ENCODE data around the gene PLA2G5.

DNA sequence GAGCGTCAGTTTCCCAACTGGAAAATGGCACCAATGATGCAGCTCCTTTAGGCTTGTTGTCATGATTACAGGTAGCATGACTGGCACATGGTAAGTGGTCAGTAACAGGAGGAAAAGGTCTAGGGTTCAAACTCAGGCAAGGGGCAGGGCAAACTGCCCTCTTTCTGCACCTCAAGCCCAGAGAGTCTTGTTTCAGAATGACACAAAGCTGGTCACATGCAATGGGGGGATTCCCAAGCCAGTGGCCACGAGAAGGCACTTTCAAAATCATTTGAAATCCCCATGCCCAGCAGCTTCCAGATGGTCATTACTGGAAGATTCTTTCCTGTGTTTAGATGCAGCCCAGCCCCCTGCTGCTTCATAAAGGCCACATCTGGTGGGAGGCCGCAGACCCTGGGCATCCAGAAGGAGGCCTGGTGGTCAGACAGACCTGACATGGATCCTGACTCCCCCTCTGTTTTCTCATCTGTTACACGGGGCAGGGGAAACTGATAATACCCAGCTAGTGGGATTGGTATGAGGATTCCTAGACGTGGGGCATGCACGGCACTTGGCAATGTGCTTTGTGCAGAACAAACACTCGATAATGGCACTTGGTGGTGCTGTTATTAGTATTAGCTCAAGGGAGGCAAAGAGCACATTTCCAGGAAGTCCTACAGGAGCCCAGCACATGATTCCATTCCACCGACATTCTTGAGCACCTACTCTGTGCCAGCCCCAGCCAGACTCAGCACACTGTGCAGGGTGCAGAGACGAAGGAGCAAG lies 56.2 kb downstream of the PLA2G5 start:
- no peak for TF ChIP-seq FOXM1 (CRISPR knock-in tag; IDR thresholded peaks at IDR 0.05)
- TF ChIP-seq, protein P1, sequence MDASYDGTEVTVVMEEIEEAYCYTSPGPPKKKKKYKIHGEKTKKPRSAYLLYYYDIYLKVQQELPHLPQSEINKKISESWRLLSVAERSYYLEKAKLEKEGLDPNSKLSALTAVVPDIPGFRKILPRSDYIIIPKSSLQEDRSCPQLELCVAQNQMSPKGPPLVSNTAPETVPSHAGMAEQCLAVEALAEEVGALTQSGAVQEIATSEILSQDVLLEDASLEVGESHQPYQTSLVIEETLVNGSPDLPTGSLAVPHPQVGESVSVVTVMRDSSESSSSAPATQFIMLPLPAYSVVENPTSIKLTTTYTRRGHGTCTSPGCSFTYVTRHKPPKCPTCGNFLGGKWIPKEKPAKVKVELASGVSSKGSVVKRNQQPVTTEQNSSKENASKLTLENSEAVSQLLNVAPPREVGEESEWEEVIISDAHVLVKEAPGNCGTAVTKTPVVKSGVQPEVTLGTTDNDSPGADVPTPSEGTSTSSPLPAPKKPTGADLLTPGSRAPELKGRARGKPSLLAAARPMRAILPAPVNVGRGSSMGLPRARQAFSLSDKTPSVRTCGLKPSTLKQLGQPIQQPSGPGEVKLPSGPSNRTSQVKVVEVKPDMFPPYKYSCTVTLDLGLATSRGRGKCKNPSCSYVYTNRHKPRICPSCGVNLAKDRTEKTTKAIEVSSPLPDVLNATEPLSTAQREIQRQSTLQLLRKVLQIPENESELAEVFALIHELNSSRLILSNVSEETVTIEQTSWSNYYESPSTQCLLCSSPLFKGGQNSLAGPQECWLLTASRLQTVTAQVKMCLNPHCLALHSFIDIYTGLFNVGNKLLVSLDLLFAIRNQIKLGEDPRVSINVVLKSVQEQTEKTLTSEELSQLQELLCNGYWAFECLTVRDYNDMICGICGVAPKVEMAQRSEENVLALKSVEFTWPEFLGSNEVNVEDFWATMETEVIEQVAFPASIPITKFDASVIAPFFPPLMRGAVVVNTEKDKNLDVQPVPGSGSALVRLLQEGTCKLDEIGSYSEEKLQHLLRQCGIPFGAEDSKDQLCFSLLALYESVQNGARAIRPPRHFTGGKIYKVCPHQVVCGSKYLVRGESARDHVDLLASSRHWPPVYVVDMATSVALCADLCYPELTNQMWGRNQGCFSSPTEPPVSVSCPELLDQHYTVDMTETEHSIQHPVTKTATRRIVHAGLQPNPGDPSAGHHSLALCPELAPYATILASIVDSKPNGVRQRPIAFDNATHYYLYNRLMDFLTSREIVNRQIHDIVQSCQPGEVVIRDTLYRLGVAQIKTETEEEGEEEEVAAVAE (CRISPR knock-in tag; IDR thresholded peaks at IDR 0.05; ENCODE audit: borderline replicate concordance), result no peak
- no peak for TF ChIP-seq CREB1 (IDR thresholded peaks at IDR 0.05)
- no peak for TF ChIP-seq CREB1 (CRISPR knock-in tag; IDR thresholded peaks at IDR 0.05)
- no peak for TF ChIP-seq ZNF777 (CRISPR knock-in tag; IDR thresholded peaks at IDR 0.05)
